HepG2 (cell line): Measurements from ENCODE around the gene VDR. TPM values are rescaled to one million over a fixed set of nuclear protein-coding genes. Genes with fewer than 3 reads are reported as not detected.

Experiments
- CAMTA2 ChIP-seq: sonication (generic); formaldehyde crosslinking; IDR thresholded peaks from 2 replicates; pipeline ENCODE4 v1.4.0; 2020; ENCODE audit warnings: mild to moderate bottlenecking, missing genetic modification reagents, borderline replicate concordance
- CCDC6 ChIP-seq: sonication (generic); formaldehyde crosslinking; IDR thresholded peaks from 2 replicates; pipeline ENCODE4 v1.8.1; 2022; ENCODE audit warnings: mild to moderate bottlenecking, missing genetic modification reagents, moderate library complexity
- MED1 ChIP-seq: sonication (generic); formaldehyde crosslinking; IDR thresholded peaks from 2 replicates; pipeline ENCODE4 v1.4.0; 2020; ENCODE audit warnings: missing genetic modification reagents
- SIN3A ChIP-seq: IDR thresholded peaks from 2 replicates; pipeline ENCODE4 v1.6.1; 2011; ENCODE audit warnings: low read depth, mild to moderate bottlenecking, control low read depth, low read length, borderline replicate concordance
- SMAD1 ChIP-seq: sonication (generic); formaldehyde crosslinking; IDR thresholded peaks from 2 replicates; pipeline ENCODE4 v1.4.0; 2020; ENCODE audit warnings: missing genetic modification reagents, low read depth, mild to moderate bottlenecking, borderline replicate concordance
- SOX5 ChIP-seq: IDR thresholded peaks from 2 replicates; pipeline ENCODE4 v1.6.1; 2016; ENCODE audit warnings: borderline replicate concordance
- STAG1 ChIP-seq: sonication (generic); formaldehyde crosslinking; IDR thresholded peaks from 2 replicates; pipeline ENCODE4 v1.4.0; 2020; ENCODE audit warnings: missing genetic modification reagents
- TOE1 ChIP-seq: sonication (generic); formaldehyde crosslinking; IDR thresholded peaks from 2 replicates; pipeline ENCODE4 v1.4.0; 2020; ENCODE audit warnings: mild to moderate bottlenecking, missing genetic modification reagents
- WIZ ChIP-seq: sonication (generic); formaldehyde crosslinking; IDR thresholded peaks from 2 replicates; pipeline ENCODE4 v1.5.1; 2020; ENCODE audit warnings: mild to moderate bottlenecking, missing genetic modification reagents
- ZNF382 ChIP-seq: sonication (generic); formaldehyde crosslinking; IDR thresholded peaks from 2 replicates; pipeline ENCODE4 v1.5.0; 2020; ENCODE audit warnings: missing genetic modification reagents, mild to moderate bottlenecking, borderline replicate concordance
- ZNF501 ChIP-seq: sonication (generic); formaldehyde crosslinking; IDR thresholded peaks from 2 replicates; pipeline ENCODE4 v1.5.1; 2020; ENCODE audit warnings: mild to moderate bottlenecking, moderate library complexity, missing genetic modification reagents
- ZNF598 ChIP-seq: sonication (generic); formaldehyde crosslinking; IDR thresholded peaks from 2 replicates; pipeline ENCODE4 v1.5.1; 2020; ENCODE audit warnings: mild to moderate bottlenecking, missing genetic modification reagents, borderline replicate concordance
- ZNF7 ChIP-seq: IDR thresholded peaks from 2 replicates; pipeline ENCODE4 v1.6.1; 2016; ENCODE audit warnings: missing biosample characterization, missing genetic modification reagents
- polyA plus RNA-seq, 8 experiments: library from polyadenylated mRNA; depleted of rRNA in 3 of 8; stranded (reverse) in 7 of 8; unstranded in 1 of 8; fragments of >200 nt; fragmentation: Illumina TruSeq in 4 of 8; extraction: Trizol in 4 of 8; gene quantifications; 2 replicates each; pipeline versions ENCODE4 v1.2.1 to v1.2.3, GENCODE V29; 2011 to 2016; ENCODE audit warnings: low read depth in 4 of 8, missing spikeins in 1 of 8, mixed read lengths in 1 of 8; ENCODE audit not compliant: insufficient read depth in 1 of 8
- total RNA-seq, 5 experiments: library from RNA; depleted of rRNA; stranded (reverse); fragments of >200 nt; fragmentation: Illumina TruSeq; extraction: Trizol; gene quantifications; 2 replicates each; pipeline ENCODE4 v1.2.3, GENCODE V29; 2016; ENCODE audit warnings: low read depth in 1 of 5
- TF ChIP-seq, protein P1 (sequence below): sonication (generic); formaldehyde crosslinking; IDR thresholded peaks from 2 replicates; pipeline ENCODE4 v1.5.1; 2020; ENCODE audit warnings: missing genetic modification reagents, mild to moderate bottlenecking, borderline replicate concordance
- TF ChIP-seq, protein P2 (sequence below): sonication (generic); formaldehyde crosslinking; IDR thresholded peaks from 2 replicates; pipeline ENCODE4 v1.4.0; 2020; ENCODE audit warnings: missing genetic modification reagents
- TF ChIP-seq, protein P3 (sequence below): sonication (generic); formaldehyde crosslinking; IDR thresholded peaks from 2 replicates; pipeline ENCODE4 v1.9.0; 2022; ENCODE audit warnings: missing genetic modification reagents, mild to moderate bottlenecking, borderline replicate concordance
- TF ChIP-seq, protein P4 (sequence below): sonication (generic); formaldehyde crosslinking; IDR thresholded peaks from 2 replicates; pipeline ENCODE4 v1.9.0; 2021; ENCODE audit warnings: missing genetic modification reagents, mild to moderate bottlenecking, borderline replicate concordance
- TF ChIP-seq, protein P5 (sequence below), 2 experiments: sonication (generic) in 1 of 2; formaldehyde crosslinking in 1 of 2; IDR thresholded peaks; 2 replicates each; pipeline versions ENCODE4 v1.4.0 to v1.6.1; 2018 to 2020; ENCODE audit warnings: missing genetic modification reagents in 2 of 2, borderline replicate concordance in 1 of 2, low read depth in 1 of 2, mild to moderate bottlenecking in 1 of 2, missing biosample characterization in 1 of 2

VDR gene
- total and polyA plus RNA-seq, 2 of the 13 experiments (the other 11 are each of a cell fraction or from before 2014, with no cell fraction given) = 0.08 to 0.33 TPM

DNA sequence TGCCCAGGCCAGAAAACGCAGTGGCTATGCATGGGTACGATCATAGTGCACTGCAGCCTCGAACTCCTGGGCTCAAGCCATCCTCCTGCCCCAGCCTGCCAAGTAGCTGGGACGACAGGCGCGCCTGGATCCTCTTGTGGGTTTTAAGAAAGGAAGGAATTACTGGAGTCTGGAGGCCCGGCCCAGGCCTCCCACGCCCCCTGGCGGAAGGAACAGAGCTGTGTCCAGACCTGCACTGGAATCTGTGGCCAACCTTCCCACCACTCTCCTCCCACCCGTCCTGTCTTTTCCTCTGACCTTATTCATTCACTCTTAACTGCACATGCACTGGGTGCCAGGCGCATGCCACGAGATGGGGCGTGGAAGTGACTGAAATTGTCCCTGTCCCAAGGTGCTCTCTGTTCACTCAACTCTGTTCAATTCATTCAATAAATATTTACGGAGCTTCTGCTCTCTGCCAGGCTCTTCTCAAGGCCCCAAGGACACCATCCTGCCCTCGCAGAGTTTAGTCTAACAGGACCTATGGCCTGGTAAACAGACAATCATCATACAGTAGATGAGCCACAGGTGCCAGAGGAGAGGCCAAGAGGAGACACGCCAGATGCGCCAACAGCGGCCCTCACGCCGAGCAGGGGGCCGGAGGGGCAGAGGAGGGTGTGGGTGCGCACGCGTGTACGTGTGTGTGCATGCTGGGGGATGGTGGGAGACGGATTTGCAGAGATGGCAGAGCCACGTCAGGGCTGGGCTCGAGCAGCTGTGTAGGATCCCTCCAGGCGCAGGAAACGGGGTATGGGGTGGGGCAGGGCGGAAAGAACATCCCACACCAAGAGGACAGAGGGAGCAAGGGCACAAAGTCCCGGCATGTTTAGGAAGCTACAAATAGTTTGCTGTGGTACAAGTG lies 44.9 kb upstream of the VDR start (continued):
- no peak for TF ChIP-seq ZNF7
- TF ChIP-seq ZNF382 (CRISPR knock-in tag) = no peak
- 0 out of 2 replicates have a peak, but pooled peaks have one; percentile 29 for TF ChIP-seq SMAD1 (CRISPR knock-in tag)
- TF ChIP-seq TOE1 (CRISPR knock-in tag) = peak; percentile 55; the same call in 1 of the 2 replicates
- peak; percentile 78; the same call in 1 of the 2 replicates for TF ChIP-seq WIZ (CRISPR knock-in tag)
- TF ChIP-seq, protein P1, sequence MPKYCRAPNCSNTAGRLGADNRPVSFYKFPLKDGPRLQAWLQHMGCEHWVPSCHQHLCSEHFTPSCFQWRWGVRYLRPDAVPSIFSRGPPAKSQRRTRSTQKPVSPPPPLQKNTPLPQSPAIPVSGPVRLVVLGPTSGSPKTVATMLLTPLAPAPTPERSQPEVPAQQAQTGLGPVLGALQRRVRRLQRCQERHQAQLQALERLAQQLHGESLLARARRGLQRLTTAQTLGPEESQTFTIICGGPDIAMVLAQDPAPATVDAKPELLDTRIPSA (CRISPR knock-in tag) = no peak
- TF ChIP-seq, protein P2, sequence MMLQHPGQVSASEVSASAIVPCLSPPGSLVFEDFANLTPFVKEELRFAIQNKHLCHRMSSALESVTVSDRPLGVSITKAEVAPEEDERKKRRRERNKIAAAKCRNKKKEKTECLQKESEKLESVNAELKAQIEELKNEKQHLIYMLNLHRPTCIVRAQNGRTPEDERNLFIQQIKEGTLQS (CRISPR knock-in tag) = no peak
- TF ChIP-seq, protein P3, sequence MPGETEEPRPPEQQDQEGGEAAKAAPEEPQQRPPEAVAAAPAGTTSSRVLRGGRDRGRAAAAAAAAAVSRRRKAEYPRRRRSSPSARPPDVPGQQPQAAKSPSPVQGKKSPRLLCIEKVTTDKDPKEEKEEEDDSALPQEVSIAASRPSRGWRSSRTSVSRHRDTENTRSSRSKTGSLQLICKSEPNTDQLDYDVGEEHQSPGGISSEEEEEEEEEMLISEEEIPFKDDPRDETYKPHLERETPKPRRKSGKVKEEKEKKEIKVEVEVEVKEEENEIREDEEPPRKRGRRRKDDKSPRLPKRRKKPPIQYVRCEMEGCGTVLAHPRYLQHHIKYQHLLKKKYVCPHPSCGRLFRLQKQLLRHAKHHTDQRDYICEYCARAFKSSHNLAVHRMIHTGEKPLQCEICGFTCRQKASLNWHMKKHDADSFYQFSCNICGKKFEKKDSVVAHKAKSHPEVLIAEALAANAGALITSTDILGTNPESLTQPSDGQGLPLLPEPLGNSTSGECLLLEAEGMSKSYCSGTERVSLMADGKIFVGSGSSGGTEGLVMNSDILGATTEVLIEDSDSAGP (CRISPR knock-in tag) = peak; percentile 48; the same call in 1 of the 2 replicates
- TF ChIP-seq SOX5 (CRISPR knock-in tag) = peak; percentile 30; the same call in 1 of the 2 replicates
- peak; percentile 47; the same call in 1 of the 2 replicates for TF ChIP-seq CCDC6 (CRISPR knock-in tag)
- TF ChIP-seq, protein P4, sequence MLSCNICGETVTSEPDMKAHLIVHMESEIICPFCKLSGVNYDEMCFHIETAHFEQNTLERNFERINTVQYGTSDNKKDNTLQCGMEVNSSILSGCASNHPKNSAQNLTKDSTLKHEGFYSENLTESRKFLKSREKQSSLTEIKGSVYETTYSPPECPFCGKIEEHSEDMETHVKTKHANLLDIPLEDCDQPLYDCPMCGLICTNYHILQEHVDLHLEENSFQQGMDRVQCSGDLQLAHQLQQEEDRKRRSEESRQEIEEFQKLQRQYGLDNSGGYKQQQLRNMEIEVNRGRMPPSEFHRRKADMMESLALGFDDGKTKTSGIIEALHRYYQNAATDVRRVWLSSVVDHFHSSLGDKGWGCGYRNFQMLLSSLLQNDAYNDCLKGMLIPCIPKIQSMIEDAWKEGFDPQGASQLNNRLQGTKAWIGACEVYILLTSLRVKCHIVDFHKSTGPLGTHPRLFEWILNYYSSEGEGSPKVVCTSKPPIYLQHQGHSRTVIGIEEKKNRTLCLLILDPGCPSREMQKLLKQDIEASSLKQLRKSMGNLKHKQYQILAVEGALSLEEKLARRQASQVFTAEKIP (CRISPR knock-in tag) = no peak
- 0 out of 2 replicates have a peak, but pooled peaks have one; percentile 71 for TF ChIP-seq ZNF501 (CRISPR knock-in tag)
- peak; percentile 65; the same call in 1 of the 2 replicates for TF ChIP-seq MED1 (CRISPR knock-in tag)
- TF ChIP-seq STAG1 = peak; percentile 75
- TF ChIP-seq SIN3A = peak; percentile 6; the same call in 1 of the 2 replicates
- TF ChIP-seq, protein P5, sequence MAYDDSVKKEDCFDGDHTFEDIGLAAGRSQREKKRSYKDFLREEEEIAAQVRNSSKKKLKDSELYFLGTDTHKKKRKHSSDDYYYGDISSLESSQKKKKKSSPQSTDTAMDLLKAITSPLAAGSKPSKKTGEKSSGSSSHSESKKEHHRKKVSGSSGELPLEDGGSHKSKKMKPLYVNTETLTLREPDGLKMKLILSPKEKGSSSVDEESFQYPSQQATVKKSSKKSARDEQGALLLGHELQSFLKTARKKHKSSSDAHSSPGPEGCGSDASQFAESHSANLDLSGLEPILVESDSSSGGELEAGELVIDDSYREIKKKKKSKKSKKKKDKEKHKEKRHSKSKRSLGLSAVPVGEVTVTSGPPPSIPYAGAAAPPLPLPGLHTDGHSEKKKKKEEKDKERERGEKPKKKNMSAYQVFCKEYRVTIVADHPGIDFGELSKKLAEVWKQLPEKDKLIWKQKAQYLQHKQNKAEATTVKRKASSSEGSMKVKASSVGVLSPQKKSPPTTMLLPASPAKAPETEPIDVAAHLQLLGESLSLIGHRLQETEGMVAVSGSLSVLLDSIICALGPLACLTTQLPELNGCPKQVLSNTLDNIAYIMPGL (CRISPR knock-in tag; IDR thresholded peaks at IDR 0.05; ENCODE audit: borderline replicate concordance in 1 of 2, low read depth in 1 of 2) = peak; percentile 66 to 79; a peak in 3 of 4 replicates
- TF ChIP-seq CAMTA2 (CRISPR knock-in tag) = no peak
- 0 out of 2 replicates have a peak, but pooled peaks have one; percentile 72 for TF ChIP-seq ZNF598 (CRISPR knock-in tag)
